Measurements from ENCODE around the gene SLC24A4. TPM values are rescaled to one million over a fixed set of nuclear protein-coding genes. Genes with fewer than 3 reads are reported as not detected.

Gene SLC24A4
- total RNA-seq, 4 donors from 2014 or later, result 0.75 to 1.9 (median 1.4) TPM

GRCh38 chr14:92404018-92404417, 81.1 kb downstream of the SLC24A4 start:
- no peak for TF ChIP-seq CTCF (IDR thresholded peaks at IDR 0.05; ENCODE audit: low read depth)

DNA sequence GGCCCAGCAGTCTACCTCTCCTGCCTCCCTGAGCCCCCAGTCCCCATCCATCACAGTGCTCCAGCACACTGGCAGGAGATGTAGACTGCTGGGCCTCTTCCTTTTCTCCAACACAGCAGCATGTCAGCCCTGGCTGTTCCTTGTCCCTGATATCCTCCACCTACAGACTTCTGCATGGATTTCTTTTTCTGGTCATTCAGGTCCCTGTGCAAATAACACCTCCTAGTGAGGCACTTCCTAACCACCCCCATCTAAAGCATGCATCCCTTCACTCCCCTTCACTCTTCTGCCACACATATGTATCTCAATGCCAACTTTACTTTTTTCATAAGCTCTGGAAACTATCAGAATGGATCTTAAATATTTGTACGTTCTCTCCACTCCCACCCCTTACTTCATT, 81.5 kb downstream of the SLC24A4 start:
- TF ChIP-seq CTCF (IDR thresholded peaks at IDR 0.05; ENCODE audit: low read depth), result no peak

GRCh38 chr14:92404938-92405337, 82.0 kb downstream of the SLC24A4 start:
- no peak for TF ChIP-seq CTCF (IDR thresholded peaks at IDR 0.05; ENCODE audit: low read depth)

DNA sequence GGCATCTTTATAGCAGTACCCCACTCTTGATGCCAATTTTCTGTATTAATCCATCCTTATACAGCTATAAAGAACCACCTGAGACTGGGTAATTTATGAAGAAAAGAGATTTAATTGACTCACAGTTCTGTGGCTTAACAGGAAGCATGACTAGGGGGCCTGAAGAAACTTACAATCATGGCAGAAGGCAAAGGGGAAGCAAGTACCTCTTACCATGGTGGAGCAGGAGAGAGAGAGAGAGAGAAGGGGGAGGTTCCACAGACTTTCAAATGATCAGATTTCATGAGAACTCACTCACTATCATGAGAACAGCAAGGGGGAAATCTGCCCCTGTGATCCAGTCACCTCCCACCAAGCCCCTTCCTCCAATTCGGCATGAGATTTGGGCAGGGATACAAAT, 84.4 kb downstream of the SLC24A4 start:
- TF ChIP-seq CTCF (IDR thresholded peaks at IDR 0.05; ENCODE audit: low read depth), result no peak

DNA sequence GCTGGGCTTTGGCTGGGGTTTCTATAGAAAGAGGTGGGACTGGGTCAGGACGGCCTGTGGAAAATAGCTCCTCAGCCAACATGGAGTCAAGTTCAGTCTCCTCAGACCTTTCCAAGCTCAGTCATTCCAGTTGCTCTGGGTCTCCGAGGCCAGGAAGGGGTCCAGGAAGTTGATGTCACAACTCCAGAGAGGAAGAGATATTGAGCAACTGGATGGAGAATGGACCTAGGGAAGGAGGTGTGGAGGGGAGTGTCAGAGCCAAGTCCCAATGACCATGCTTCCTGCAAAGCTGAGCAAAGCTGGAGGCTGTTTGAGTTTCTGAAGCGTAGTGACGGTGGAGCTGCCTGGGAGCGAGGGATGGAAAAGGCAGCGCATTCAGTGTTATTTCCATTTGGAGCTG, 86.1 kb downstream of the SLC24A4 start:
- no peak for TF ChIP-seq CTCF (IDR thresholded peaks at IDR 0.05; ENCODE audit: low read depth)

DNA sequence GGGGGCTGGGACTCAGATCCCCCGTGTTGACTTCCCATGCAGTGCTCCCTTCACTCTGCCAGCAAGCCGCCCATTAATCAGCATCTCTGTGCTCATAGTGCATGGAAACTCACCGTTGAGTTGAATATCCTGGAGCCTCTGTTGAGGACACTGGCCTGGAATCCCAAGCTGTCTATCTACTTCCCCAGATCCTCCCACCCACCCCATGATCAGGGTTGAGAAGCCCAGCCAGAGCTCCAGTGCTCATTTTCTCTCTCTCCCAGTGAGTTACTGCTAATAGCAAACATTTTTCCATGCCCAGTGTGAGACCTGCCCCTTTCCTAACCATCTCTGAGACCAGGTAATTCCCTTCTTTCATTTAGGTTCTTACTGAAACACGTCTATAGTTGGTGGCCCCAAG, 88.2 kb downstream of the SLC24A4 start:
- no peak for TF ChIP-seq CTCF (IDR thresholded peaks at IDR 0.05; ENCODE audit: low read depth)

DNA sequence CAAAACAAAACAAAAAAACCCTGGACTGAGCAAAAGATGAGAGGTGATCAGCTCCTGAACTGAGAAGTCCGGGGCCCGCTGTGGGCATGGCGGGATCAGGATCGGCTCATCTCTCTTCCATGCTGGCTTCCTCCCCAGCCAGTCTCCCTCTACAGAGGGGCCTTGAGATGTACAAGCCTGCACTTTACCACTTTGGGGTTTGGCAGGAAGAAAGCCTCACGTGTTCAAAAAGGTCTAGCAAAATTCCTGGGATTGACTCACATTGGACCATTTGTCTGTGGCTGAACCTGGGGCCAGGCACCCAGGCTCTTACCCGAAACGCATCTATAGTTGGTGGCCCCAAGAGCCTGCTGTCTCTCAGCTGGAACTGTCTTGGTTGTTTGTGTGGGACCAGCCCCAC, 89.0 kb downstream of the SLC24A4 start:
- TF ChIP-seq CTCF (IDR thresholded peaks at IDR 0.05; ENCODE audit: low read depth), result no peak
